DND-41 (cell line): ENCODE measurements around the gene NF2.

Experiments
- ATAC-seq: fragments of 200-7000 bp; cut with Tn5 transposase; 3 replicates; pipeline ENCODE4 v1.9.1; 2021; ENCODE audit warnings: low read depth; ENCODE audit not compliant: insufficient read depth
- DNase-seq: peaks from one replicate; pipeline ENCODE4 v3.0.0-alpha.2; 2020
- H2AFZ ChIP-seq: 2 replicates; pipeline ENCODE4 v1.6.0; 2012; ENCODE audit warnings: low read depth, low read length
- H3K27ac ChIP-seq: 2 replicates; pipeline ENCODE4 v1.5.1; 2012; ENCODE audit warnings: low read length, inconsistent platforms
- H3K27me3 ChIP-seq: fragments of 200-600 bp; sonication (generic); 2 replicates; pipeline ENCODE4 v1.6.0; 2012; ENCODE audit warnings: low read length, mild to moderate bottlenecking, inconsistent platforms; ENCODE audit not compliant: insufficient read depth, poor library complexity
- H3K36me3 ChIP-seq: 2 replicates; pipeline ENCODE4 v1.5.1; 2012; ENCODE audit warnings: low read length, inconsistent platforms; ENCODE audit not compliant: insufficient read depth
- H3K4me1 ChIP-seq: 2 replicates; pipeline ENCODE4 v1.5.1; 2012; ENCODE audit warnings: mild to moderate bottlenecking, low read length; ENCODE audit not compliant: insufficient read depth
- H3K4me2 ChIP-seq: 2 replicates; pipeline ENCODE4 v1.6.0; 2012; ENCODE audit warnings: mild to moderate bottlenecking, moderate library complexity, low read length, inconsistent platforms; ENCODE audit not compliant: insufficient read depth
- H3K4me3 ChIP-seq, 2 experiments: fragments of 200-600 bp in 1 of 2; shearing (Covaris generic) in 1 of 2; 2 replicates each; pipeline ENCODE4 v1.5.1; 2012 to 2016; ENCODE audit warnings: inconsistent platforms in 2 of 2, low read length in 2 of 2, mild to moderate bottlenecking in 2 of 2, low read depth in 1 of 2, moderate library complexity in 1 of 2
- H3K79me2 ChIP-seq: 2 replicates; pipeline ENCODE4 v1.6.0; 2012; ENCODE audit warnings: low read length, inconsistent platforms; ENCODE audit not compliant: insufficient read depth
- H3K9ac ChIP-seq: 2 replicates; pipeline ENCODE4 v1.6.0; 2012; ENCODE audit warnings: low read depth, mild to moderate bottlenecking, inconsistent platforms, low read length, moderate library complexity
- H3K9me3 ChIP-seq: 2 replicates; pipeline ENCODE4 v1.5.1; 2012; ENCODE audit warnings: low read length, moderate library complexity, mild to moderate bottlenecking, inconsistent platforms; ENCODE audit not compliant: insufficient read depth, severe bottlenecking
- H4K20me1 ChIP-seq: 2 replicates; pipeline ENCODE4 v1.6.0; 2012; ENCODE audit warnings: low read length; ENCODE audit not compliant: insufficient read depth
- EZH2 ChIP-seq: IDR thresholded peaks from 3 replicates; pipeline ENCODE4 v1.6.1; 2012; ENCODE audit warnings: borderline replicate concordance, low read depth, mild to moderate bottlenecking, moderate library complexity, low read length, inconsistent platforms; ENCODE audit not compliant: severe bottlenecking
- TF ChIP-seq, protein P1 (sequence below): IDR thresholded peaks from 2 replicates; pipeline ENCODE4 v1.5.1; 2012; ENCODE audit warnings: borderline replicate concordance, low read length, moderate library complexity, mild to moderate bottlenecking; ENCODE audit not compliant: poor library complexity, severe bottlenecking; ENCODE audit errors: extremely low read depth

Gene NF2

DNA sequence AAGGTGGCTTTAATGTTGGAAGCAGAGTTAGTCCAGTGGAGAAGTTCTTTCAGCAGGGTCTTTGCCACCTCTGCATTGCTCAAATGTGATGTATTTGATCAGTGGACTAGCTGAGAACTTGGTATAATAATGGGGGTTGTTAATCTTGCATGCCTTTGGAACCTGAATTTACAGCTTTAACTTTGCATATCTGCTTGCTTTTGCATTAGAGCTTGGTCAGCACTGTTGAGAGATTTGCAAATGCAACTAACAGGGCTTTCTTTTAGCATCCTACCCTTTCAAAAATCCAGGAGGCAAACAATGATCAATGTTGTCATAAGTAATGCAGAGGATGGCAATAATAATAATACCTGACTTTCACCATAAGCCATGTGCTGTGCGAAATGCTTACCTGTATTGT, 48.2 kb downstream of the NF2 start:
- no peaks in the 10 kb centered on the region for H4K20me1 ChIP-seq
- no peak for ATAC-seq
- no peak for DNase-seq
- no peaks in the 10 kb centered on the region for H3K9me3 ChIP-seq
- H3K27me3 ChIP-seq, result no peaks in the 10 kb centered on the region
- H3K9ac ChIP-seq, result no peak overlapping the region
- H3K36me3 ChIP-seq, result peaks cover 44% of the 10 kb centered on the region
- no peak overlapping the region for H3K27ac ChIP-seq
- no peaks in the 10 kb centered on the region for H3K4me1 ChIP-seq
- no peak overlapping the region for H2AFZ ChIP-seq
- no peak overlapping the region for H3K4me3 ChIP-seq
- H3K4me2 ChIP-seq, result no peak overlapping the region
- no peak for TF ChIP-seq EZH2
- TF ChIP-seq, protein P1, sequence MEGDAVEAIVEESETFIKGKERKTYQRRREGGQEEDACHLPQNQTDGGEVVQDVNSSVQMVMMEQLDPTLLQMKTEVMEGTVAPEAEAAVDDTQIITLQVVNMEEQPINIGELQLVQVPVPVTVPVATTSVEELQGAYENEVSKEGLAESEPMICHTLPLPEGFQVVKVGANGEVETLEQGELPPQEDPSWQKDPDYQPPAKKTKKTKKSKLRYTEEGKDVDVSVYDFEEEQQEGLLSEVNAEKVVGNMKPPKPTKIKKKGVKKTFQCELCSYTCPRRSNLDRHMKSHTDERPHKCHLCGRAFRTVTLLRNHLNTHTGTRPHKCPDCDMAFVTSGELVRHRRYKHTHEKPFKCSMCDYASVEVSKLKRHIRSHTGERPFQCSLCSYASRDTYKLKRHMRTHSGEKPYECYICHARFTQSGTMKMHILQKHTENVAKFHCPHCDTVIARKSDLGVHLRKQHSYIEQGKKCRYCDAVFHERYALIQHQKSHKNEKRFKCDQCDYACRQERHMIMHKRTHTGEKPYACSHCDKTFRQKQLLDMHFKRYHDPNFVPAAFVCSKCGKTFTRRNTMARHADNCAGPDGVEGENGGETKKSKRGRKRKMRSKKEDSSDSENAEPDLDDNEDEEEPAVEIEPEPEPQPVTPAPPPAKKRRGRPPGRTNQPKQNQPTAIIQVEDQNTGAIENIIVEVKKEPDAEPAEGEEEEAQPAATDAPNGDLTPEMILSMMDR, result no peak
- H3K79me2 ChIP-seq, result no peaks in the 10 kb centered on the region

DNA sequence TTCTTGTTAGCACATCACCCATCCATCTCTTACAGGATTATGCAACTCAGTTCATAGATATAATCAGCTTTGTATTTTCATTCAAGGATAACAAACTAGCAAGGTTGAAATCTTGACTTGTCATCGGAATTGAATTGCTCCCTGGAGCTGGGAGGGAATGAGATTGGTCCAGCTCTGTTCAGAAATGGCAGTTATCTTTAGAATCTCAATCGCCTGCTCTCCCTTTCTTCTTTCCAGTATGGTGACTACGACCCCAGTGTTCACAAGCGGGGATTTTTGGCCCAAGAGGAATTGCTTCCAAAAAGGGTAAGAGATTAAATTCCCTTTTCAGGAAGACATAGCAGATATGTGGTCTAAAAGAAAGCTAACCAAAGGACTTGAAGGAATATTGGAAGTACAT, 51.0 kb downstream of the NF2 start:
- no peaks in the 10 kb centered on the region for H4K20me1 ChIP-seq
- no peak for DNase-seq
- H3K4me1 ChIP-seq, result no peaks in the 10 kb centered on the region
- H2AFZ ChIP-seq, result no peak overlapping the region
- H3K4me3 ChIP-seq, result no peak overlapping the region
- H3K79me2 ChIP-seq, result no peaks in the 10 kb centered on the region
- H3K9me3 ChIP-seq, result no peaks in the 10 kb centered on the region
- H3K4me2 ChIP-seq, result no peak overlapping the region
- TF ChIP-seq, protein P1, result no peak
- no peak for TF ChIP-seq EZH2
- no peak overlapping the region for H3K27ac ChIP-seq
- H3K27me3 ChIP-seq, result no peaks in the 10 kb centered on the region
- H3K36me3 ChIP-seq, result peaks cover 51% of the 10 kb centered on the region
- no peak for ATAC-seq
- no peak overlapping the region for H3K9ac ChIP-seq

DNA sequence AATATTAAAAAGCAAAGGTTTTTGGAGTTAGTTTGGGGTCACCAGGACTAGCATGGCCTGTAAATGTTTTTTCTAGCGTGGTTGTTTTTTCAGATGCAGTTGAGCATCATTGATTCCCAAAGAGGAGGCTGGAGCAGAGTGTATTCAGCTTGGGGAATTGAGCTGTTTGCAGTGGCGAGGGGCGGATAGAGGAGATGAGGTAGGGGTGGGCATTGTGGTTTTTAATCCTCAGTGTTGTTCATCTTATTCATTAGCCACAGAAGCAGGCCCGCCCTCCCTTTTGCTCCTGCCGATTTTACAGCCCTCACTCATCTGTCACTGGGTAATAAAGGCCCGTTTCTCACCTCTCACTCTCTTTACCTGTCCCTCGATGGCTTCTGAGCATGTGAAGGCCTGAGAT, 51.4 kb downstream of the NF2 start:
- ATAC-seq, result no peak

More for the DNA sequence above, 51.4 kb downstream of the NF2 start:
- Histone ChIP-seq H4K20me1 (no peaks in the 10 kb centered on the region), H3K79me2 (no peaks in the 10 kb centered on the region), H3K4me3 (no peak overlapping the region), H3K27me3 (no peaks in the 10 kb centered on the region), H3K9me3 (no peaks in the 10 kb centered on the region), H3K36me3 (peaks cover 55% of the 10 kb centered on the region), H3K4me1 (no peaks in the 10 kb centered on the region), H3K9ac (no peak overlapping the region), H3K27ac (no peak overlapping the region), H2AFZ (no peak overlapping the region), H3K4me2 (no peak overlapping the region)
- TF ChIP-seq, protein P1, result no peak
- no peak for TF ChIP-seq EZH2
- no peak for DNase-seq
